ENCODE measurements around the gene SCARB2.

Gene SCARB2

DNA sequence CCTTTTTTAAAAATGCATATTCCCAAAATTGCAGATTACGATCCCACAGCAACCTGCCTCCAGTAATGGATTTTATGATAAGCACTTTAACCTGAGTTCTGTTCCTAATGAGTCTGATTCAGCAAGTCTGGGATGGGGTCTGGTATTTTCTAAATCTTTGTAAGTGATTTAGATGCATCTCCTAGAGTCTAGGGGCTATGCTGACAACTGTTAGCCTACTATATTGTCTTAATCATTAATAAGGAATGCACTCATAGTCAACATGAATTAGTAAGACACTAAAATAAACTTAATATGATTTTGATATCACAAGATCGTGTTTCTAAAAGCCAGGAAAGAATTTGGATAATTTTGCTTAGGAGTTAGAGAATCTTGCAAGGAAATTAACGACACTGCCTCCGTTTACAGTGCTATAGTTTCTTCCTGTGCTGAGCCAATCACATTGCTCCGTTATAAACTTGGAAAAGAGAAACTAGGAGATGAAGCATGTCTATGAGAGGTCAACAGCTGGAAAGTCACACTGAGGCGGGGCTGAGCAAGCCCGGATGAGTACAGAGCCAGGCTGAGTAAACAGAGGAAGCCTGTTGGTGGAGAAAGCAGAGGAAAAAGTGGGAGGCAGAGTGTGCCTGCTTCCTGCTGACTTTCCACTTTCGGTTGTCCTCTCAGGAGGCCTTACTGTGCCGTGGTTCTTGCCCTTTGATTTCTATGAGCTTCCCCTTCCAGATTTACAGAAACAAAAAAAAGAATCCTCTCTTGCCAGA is 5.4 kb downstream of the SCARB2 start:
- no peak for DNase-seq
- peaks cover 27% of the 10 kb centered on the region for H3K4me1 ChIP-seq (ENCODE audit: insufficient read depth, low read length)
- TF ChIP-seq, protein P1, sequence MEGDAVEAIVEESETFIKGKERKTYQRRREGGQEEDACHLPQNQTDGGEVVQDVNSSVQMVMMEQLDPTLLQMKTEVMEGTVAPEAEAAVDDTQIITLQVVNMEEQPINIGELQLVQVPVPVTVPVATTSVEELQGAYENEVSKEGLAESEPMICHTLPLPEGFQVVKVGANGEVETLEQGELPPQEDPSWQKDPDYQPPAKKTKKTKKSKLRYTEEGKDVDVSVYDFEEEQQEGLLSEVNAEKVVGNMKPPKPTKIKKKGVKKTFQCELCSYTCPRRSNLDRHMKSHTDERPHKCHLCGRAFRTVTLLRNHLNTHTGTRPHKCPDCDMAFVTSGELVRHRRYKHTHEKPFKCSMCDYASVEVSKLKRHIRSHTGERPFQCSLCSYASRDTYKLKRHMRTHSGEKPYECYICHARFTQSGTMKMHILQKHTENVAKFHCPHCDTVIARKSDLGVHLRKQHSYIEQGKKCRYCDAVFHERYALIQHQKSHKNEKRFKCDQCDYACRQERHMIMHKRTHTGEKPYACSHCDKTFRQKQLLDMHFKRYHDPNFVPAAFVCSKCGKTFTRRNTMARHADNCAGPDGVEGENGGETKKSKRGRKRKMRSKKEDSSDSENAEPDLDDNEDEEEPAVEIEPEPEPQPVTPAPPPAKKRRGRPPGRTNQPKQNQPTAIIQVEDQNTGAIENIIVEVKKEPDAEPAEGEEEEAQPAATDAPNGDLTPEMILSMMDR (IDR thresholded peaks at IDR 0.05; ENCODE audit: borderline replicate concordance, extremely low read depth, low read length, poor library complexity, severe bottlenecking): no peak
- TF ChIP-seq EZH2 (IDR thresholded peaks at IDR 0.05; ENCODE audit: borderline replicate concordance, low read depth, low read length, severe bottlenecking): no peak
- H2AFZ ChIP-seq (ENCODE audit: low read depth, low read length): no peak overlapping the region
- peaks cover 3% of the 10 kb centered on the region; the same call in 1 of the 2 replicates for H3K36me3 ChIP-seq (ENCODE audit: insufficient read depth, low read length)
- no peak for ATAC-seq (ENCODE audit: insufficient read depth, low read depth)
- H3K27ac ChIP-seq (ENCODE audit: low read length): no peak overlapping the region
- no peak overlapping the region for H3K9ac ChIP-seq (ENCODE audit: low read depth, low read length)
- H3K27me3 ChIP-seq (ENCODE audit: insufficient read depth, low read length, poor library complexity): no peaks in the 10 kb centered on the region
- H4K20me1 ChIP-seq (ENCODE audit: insufficient read depth, low read length): peaks cover 7% of the 10 kb centered on the region; the same call in 1 of the 2 replicates
- peaks cover 61% of the 10 kb centered on the region for H3K79me2 ChIP-seq (ENCODE audit: insufficient read depth, low read length)
- H3K4me3 ChIP-seq (ENCODE audit: low read depth in 1 of 2, low read length in 2 of 2): no peak overlapping the region
- H3K9me3 ChIP-seq (ENCODE audit: insufficient read depth, low read length, severe bottlenecking): no peaks in the 10 kb centered on the region
- H3K4me2 ChIP-seq (ENCODE audit: insufficient read depth, low read length): no peak overlapping the region

DNA sequence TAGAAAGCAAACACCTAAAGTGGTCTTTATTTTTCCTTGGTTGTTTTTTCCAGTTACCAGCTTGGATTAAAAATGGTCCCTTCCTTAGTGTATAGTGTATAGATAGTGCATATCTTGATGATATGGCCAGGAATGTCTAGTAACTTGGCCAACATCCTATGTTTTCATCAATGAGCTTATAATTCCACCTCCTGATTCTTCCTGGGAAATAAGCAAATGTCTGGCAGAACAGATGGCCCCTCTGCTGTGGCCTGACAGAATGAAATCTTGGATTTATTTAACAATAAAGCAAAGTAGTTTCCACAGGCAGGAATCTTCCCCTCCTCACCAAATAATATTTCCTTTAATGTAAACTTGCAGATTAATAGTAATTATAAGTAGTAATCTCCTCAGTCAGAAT is 6.1 kb downstream of the SCARB2 start:
- Histone ChIP-seq H2AFZ (ENCODE audit: low read depth, low read length) (no peak overlapping the region), H3K27me3 (ENCODE audit: insufficient read depth, low read length, poor library complexity) (no peaks in the 10 kb centered on the region), H3K4me1 (ENCODE audit: insufficient read depth, low read length) (peaks cover 21% of the 10 kb centered on the region), H4K20me1 (ENCODE audit: insufficient read depth, low read length) (peaks cover 7% of the 10 kb centered on the region; the same call in 1 of the 2 replicates), H3K27ac (ENCODE audit: low read length) (no peak overlapping the region), H3K79me2 (ENCODE audit: insufficient read depth, low read length) (peaks cover 54% of the 10 kb centered on the region), H3K4me2 (ENCODE audit: insufficient read depth, low read length) (no peak overlapping the region), H3K36me3 (ENCODE audit: insufficient read depth, low read length) (peaks cover 3% of the 10 kb centered on the region; the same call in 1 of the 2 replicates), H3K4me3 (ENCODE audit: low read depth in 1 of 2, low read length in 2 of 2) (no peak overlapping the region), H3K9me3 (ENCODE audit: insufficient read depth, low read length, severe bottlenecking) (no peaks in the 10 kb centered on the region), H3K9ac (ENCODE audit: low read depth, low read length) (no peak overlapping the region)
- no peak for ATAC-seq (ENCODE audit: insufficient read depth, low read depth)
- TF ChIP-seq, protein P1 (IDR thresholded peaks at IDR 0.05; ENCODE audit: borderline replicate concordance, extremely low read depth, low read length, poor library complexity, severe bottlenecking): no peak
- no peak for TF ChIP-seq EZH2 (IDR thresholded peaks at IDR 0.05; ENCODE audit: borderline replicate concordance, low read depth, low read length, severe bottlenecking)
- DNase-seq: no peak

DNA sequence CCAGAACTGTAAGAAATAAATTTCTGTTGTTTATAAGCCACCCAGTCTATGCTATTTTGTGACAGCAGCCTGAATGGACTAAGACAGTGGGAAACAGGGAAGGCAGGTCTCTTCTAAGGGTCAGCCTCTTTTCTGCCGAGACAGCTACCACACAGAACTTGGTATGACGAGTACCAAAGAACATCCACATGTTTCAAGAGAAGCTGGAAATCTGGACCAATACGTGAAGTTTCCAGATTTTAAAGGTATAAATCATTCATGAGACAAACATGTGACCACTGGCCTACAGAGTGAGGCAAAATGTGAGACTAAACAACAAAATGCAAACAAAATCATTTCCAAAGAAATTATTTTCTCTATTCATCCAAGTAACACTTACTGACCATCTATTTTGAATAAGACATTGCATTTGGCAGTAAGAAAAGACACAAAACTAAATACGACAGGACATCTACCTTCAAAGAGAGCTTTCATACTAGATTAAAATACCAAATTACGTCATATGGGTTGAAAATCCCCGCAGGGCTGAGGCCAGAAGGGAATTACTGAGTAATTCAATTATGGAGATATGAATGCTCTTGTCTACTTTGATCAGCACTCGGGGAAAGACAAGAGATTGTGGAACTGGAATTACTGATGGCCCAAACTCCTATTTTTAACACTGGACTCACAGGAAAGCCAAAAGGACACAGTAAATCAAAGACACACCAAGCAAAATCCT is 7.2 kb downstream of the SCARB2 start:
- no peak for DNase-seq
- H3K79me2 ChIP-seq (ENCODE audit: insufficient read depth, low read length): peaks cover 43% of the 10 kb centered on the region

More for the DNA sequence above, 7.2 kb downstream of the SCARB2 start:
- Histone ChIP-seq H4K20me1 (ENCODE audit: insufficient read depth, low read length) (peaks cover 7% of the 10 kb centered on the region; the same call in 1 of the 2 replicates), H3K4me3 (ENCODE audit: low read depth in 1 of 2, low read length in 2 of 2) (no peak overlapping the region), H3K27ac (ENCODE audit: low read length) (no peak overlapping the region), H3K9ac (ENCODE audit: low read depth, low read length) (no peak overlapping the region), H3K27me3 (ENCODE audit: insufficient read depth, low read length, poor library complexity) (no peaks in the 10 kb centered on the region), H3K4me1 (ENCODE audit: insufficient read depth, low read length) (peaks cover 9% of the 10 kb centered on the region), H3K9me3 (ENCODE audit: insufficient read depth, low read length, severe bottlenecking) (no peaks in the 10 kb centered on the region), H3K36me3 (ENCODE audit: insufficient read depth, low read length) (peaks cover 3% of the 10 kb centered on the region; the same call in 1 of the 2 replicates), H3K4me2 (ENCODE audit: insufficient read depth, low read length) (no peak overlapping the region), H2AFZ (ENCODE audit: low read depth, low read length) (no peak overlapping the region)
- ATAC-seq (ENCODE audit: insufficient read depth, low read depth): no peak
- TF ChIP-seq, protein P1 (IDR thresholded peaks at IDR 0.05; ENCODE audit: borderline replicate concordance, extremely low read depth, low read length, poor library complexity, severe bottlenecking): no peak
- no peak for TF ChIP-seq EZH2 (IDR thresholded peaks at IDR 0.05; ENCODE audit: borderline replicate concordance, low read depth, low read length, severe bottlenecking)
